HepG2 (cell line): ENCODE data around the gene SOX12. TPM values are rescaled to one million over a fixed set of nuclear protein-coding genes. Genes with fewer than 3 reads are reported as not detected.

Source experiments
- AKNA ChIP-seq: sonication (generic); formaldehyde crosslinking; IDR thresholded peaks from 2 replicates; pipeline ENCODE4 v1.4.0; 2020; ENCODE audit warnings: missing genetic modification reagents, borderline replicate concordance
- IRF2 ChIP-seq: IDR thresholded peaks from 2 replicates; pipeline ENCODE4 v1.6.1; 2018; ENCODE audit warnings: missing genetic modification reagents, missing compliant biosample characterization
- KDM1A ChIP-seq: IDR thresholded peaks from 2 replicates; pipeline ENCODE4 v1.6.1; 2016; ENCODE audit warnings: missing compliant biosample characterization
- NONO ChIP-seq, 2 experiments: fragments of 450-650 bp in 1 of 2; sonication (generic) in 1 of 2; formaldehyde crosslinking in 1 of 2; IDR thresholded peaks in 1 of 2; conservative IDR thresholded peaks in 1 of 2; 2 replicates each; pipeline versions ENCODE4 v1.6.1 to v1.8.0; 2017 to 2022; ENCODE audit warnings: mild to moderate bottlenecking in 1 of 2, missing genetic modification reagents in 1 of 2, moderate library complexity in 1 of 2
- PRDM4 ChIP-seq: sonication (generic); formaldehyde crosslinking; IDR thresholded peaks from 2 replicates; pipeline ENCODE4 v1.9.0; 2021; ENCODE audit warnings: missing genetic modification reagents, borderline replicate concordance
- RNF2 ChIP-seq: fragments of 450-650 bp; conservative IDR thresholded peaks from 2 replicates; pipeline ENCODE4 v1.6.1; 2016; ENCODE audit warnings: low read depth
- ZBTB10 ChIP-seq: sonication (generic); formaldehyde crosslinking; IDR thresholded peaks from 2 replicates; pipeline ENCODE4 v1.4.0; 2020; ENCODE audit warnings: missing genetic modification reagents, borderline replicate concordance
- ZNF20 ChIP-seq: sonication (generic); formaldehyde crosslinking; IDR thresholded peaks from 2 replicates; pipeline ENCODE4 v1.4.0; 2020; ENCODE audit warnings: mild to moderate bottlenecking, moderate library complexity, missing genetic modification reagents
- ZNF646 ChIP-seq: sonication (generic); formaldehyde crosslinking; IDR thresholded peaks from 2 replicates; pipeline ENCODE4 v1.9.0; 2021; ENCODE audit warnings: mild to moderate bottlenecking, missing genetic modification reagents
- ZNF772 ChIP-seq: sonication (generic); formaldehyde crosslinking; IDR thresholded peaks from 2 replicates; pipeline ENCODE4 v1.5.0; 2020; ENCODE audit warnings: mild to moderate bottlenecking, missing genetic modification reagents
- polyA plus RNA-seq, 8 experiments: library from polyadenylated mRNA; depleted of rRNA in 3 of 8; stranded (reverse) in 7 of 8; unstranded in 1 of 8; fragments of >200 nt; fragmentation: Illumina TruSeq in 4 of 8; extraction: Trizol in 4 of 8; gene quantifications; 2 replicates each; pipeline versions ENCODE4 v1.2.1 to v1.2.3, GENCODE V29; 2011 to 2016; ENCODE audit warnings: low read depth in 4 of 8, missing spikeins in 1 of 8, mixed read lengths in 1 of 8; ENCODE audit not compliant: insufficient read depth in 1 of 8
- total RNA-seq, 5 experiments: library from RNA; depleted of rRNA; stranded (reverse); fragments of >200 nt; fragmentation: Illumina TruSeq; extraction: Trizol; gene quantifications; 2 replicates each; pipeline ENCODE4 v1.2.3, GENCODE V29; 2016; ENCODE audit warnings: low read depth in 1 of 5

Gene SOX12
- total and polyA plus RNA-seq, 2 of the 13 experiments (the other 11 are each of a cell fraction or from before 2014, with no cell fraction given): 10.0 to 18.7 TPM

GRCh38 chr20:325045-325888, at the start of gene SOX12 (continued):
- TF ChIP-seq ZNF646 (CRISPR knock-in tag): no peak
- TF ChIP-seq ZNF20: no peak
- no peak for TF ChIP-seq RNF2
- TF ChIP-seq AKNA: no peak
- no peak for TF ChIP-seq KDM1A
- TF ChIP-seq ZNF772 (CRISPR knock-in tag): no peak; the same call in 1 of the 2 replicates
- no peak; the same call in none of the 2 replicates for TF ChIP-seq ZBTB10 (CRISPR knock-in tag)
- TF ChIP-seq NONO (IDR thresholded peaks at IDR 0.05): no peak
- peak; percentile 41; the same call in 1 of the 2 replicates for TF ChIP-seq NONO (CRISPR knock-in tag; conservative IDR thresholded peaks at IDR 0.05)
- TF ChIP-seq PRDM4 (CRISPR knock-in tag): no peak
- TF ChIP-seq IRF2 (CRISPR knock-in tag): no peak
